Measurements from ENCODE around the gene CENPL.

The CENPL gene

GRCh38 chr1:173758110-173758509 lies 66.6 kb downstream of the CENPL start:
- DNase-seq (ENCODE audit: low spot score): no peak

GRCh38 chr1:173757666-173758065 lies 67.0 kb downstream of the CENPL start:
- no peak for DNase-seq (ENCODE audit: low spot score)

GRCh38 chr1:173753830-173754229 lies 70.9 kb downstream of the CENPL start:
- DNase-seq (ENCODE audit: low spot score): no peak
